ENCODE measurements around the gene RTF2. TPM values are rescaled to one million over a fixed set of nuclear protein-coding genes. Genes with fewer than 3 reads are reported as not detected.

RTF2 gene
- total RNA-seq = 63.2 and 79.3 TPM in 2 replicates

GRCh38 chr20:56468316-56469076 is at the start of gene RTF2:
TSS of gene RTF2 (plus strand) at chr20:56468627. CDS start at chr20:56468698, 71 bp downstream.

GRCh38 chr20:56524444-56524843 is 56.0 kb downstream of the RTF2 start, which contains the start of gene FAM209A:
TSS of gene FAM209A (plus strand) at chr20:56524744. CDS start at chr20:56524809, 65 bp downstream.

GRCh38 chr20:56532946-56533345 is 64.5 kb downstream of the RTF2 start, which contains the start of gene FAM209B:
TSS of gene FAM209B (plus strand) at chr20:56533246. CDS start at chr20:56533342, 96 bp downstream.

Other genes with a start within 250 kb of the RTF2 start
- not detected in 2 replicates for gene MC3R, start 219.9 kb upstream of the RTF2 start, total RNA-seq
- 14.0 and 45.0 TPM in 2 replicates for gene FAM210B, start 109.7 kb upstream of the RTF2 start, total RNA-seq
- gene AURKA, start 76.4 kb upstream of the RTF2 start, total RNA-seq = 3.8 and 4.1 TPM in 2 replicates
- 24.3 and 40.5 TPM in 2 replicates for gene CSTF1, start 76.0 kb upstream of the RTF2 start, total RNA-seq
- under 0.01 and 0.64 TPM in 2 replicates for gene CASS4, start 56.4 kb upstream of the RTF2 start, total RNA-seq
- gene FAM209A, start 56.1 kb downstream of the RTF2 start, total RNA-seq = not detected in 2 replicates
- under 0.01 TPM in 1 of 2 replicates, not detected in the other for gene FAM209B, start 64.6 kb downstream of the RTF2 start, total RNA-seq
- 8.2 and 10.3 TPM in 2 replicates for gene TFAP2C, start 160.7 kb downstream of the RTF2 start, total RNA-seq